Endometrial microvascular endothelial cells (primary cell): Measurements from ENCODE around the gene SMIM22. TPM values are rescaled to one million over a fixed set of nuclear protein-coding genes. Genes with fewer than 3 reads are reported as not detected.
"Not testable (repeated sequence)": the region's sequence is repeated elsewhere in the genome, so short reads cannot be mapped to it uniquely, and the experiment has no call there.

Experiments
- in situ Hi-C: cut with HindIII; loops from 2 replicates; pipeline ENCODE4 v1.10.0; 2017; ENCODE audit warnings: low sequenced_read_pairs, low pct_unique_long_range_greater_than_20kb; ENCODE audit errors: inconsistent ontology term
- total RNA-seq: library from RNA; depleted of rRNA; stranded (reverse); fragments of >200 nt; gene quantifications from one replicate; pipeline ENCODE4 v1.2.3, GENCODE V29; 2015; ENCODE audit errors: inconsistent ontology term

SMIM22 gene
- total RNA-seq, 1 donor from 2014 or later: not detected

- in situ Hi-C loops: no loop called here
Observed at GRCh38 chr16:4767872-4768548, 27.2 kb upstream of the SMIM22 start.

GRCh38 chr16:4768549-4769305 lies 26.4 kb upstream of the SMIM22 start:
- in situ Hi-C loops: no loop called here

GRCh38 chr16:4769306-4769638 lies 25.9 kb upstream of the SMIM22 start:
- in situ Hi-C loops: no loop called here

DNA sequence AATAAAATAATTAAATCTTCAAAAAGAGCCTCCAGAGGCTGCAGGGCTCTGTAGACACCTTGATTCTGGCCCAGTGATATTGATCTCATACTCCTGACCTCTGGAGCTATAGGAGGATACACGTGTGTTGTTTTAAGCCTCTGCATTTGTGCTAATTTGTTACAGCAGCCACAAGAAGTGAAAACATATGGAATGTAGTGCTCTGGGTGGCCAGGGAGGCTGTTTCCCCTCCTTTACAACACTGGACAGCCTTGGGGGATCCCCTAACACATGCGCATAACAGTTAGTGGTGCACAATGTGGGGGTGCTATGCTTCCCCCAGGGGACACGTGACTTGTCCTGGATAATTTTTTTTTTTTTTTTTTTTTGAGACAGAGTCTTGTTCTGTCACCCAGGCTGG lies 23.5 kb upstream of the SMIM22 start:
- in situ Hi-C loops: no loop called here

- in situ Hi-C loops: no loop called here
Observed at GRCh38 chr16:4772351-4772750, 22.8 kb upstream of the SMIM22 start.

DNA sequence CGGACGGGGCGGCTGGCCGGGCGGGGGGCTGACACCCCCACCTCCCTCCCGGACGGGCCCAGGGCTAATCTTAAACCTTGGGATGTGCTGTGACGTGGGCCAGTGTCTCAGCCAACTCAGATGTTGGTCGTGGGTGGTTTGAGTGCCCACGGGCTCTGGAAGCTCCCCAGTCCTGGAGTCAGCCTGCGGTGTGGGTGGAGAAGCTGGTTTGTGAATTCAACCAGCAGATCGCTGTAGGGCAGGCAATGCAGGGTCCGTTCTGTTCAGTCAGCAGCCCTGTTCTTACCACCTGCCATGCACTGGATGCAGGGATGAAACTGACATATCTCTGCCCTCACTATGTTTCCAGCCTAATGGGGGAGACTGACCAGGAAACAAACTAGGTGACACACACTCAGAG lies 20.2 kb upstream of the SMIM22 start:
- in situ Hi-C loops: no loop called here

DNA sequence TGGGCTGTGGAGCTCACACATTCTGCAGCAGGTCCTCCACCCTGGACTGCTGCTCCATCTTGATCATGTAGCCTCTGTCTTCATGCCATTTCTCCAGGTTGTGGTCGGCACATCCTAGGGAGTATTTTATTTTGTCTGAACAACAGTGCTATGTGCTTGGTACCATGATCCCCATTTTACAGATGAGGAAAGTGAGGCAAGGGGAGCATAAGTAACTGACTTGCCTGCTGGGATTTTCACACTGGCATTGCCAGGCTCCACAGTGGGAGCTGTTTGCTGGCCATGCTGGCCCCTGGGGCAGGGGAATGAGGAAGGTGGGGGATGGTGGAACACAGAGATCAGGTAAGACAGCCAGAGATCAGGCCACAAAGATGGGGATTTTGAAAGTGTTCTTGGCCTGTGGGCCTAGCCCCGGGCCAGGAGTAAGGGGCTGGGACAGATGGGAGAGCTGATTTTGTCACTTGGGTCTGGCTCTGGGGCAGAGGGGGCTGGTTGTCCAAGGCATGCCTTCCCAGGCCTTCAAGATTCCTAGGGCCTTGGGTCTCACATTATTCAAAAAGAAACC lies 18.9 kb upstream of the SMIM22 start:
- in situ Hi-C loops: no loop called here

DNA sequence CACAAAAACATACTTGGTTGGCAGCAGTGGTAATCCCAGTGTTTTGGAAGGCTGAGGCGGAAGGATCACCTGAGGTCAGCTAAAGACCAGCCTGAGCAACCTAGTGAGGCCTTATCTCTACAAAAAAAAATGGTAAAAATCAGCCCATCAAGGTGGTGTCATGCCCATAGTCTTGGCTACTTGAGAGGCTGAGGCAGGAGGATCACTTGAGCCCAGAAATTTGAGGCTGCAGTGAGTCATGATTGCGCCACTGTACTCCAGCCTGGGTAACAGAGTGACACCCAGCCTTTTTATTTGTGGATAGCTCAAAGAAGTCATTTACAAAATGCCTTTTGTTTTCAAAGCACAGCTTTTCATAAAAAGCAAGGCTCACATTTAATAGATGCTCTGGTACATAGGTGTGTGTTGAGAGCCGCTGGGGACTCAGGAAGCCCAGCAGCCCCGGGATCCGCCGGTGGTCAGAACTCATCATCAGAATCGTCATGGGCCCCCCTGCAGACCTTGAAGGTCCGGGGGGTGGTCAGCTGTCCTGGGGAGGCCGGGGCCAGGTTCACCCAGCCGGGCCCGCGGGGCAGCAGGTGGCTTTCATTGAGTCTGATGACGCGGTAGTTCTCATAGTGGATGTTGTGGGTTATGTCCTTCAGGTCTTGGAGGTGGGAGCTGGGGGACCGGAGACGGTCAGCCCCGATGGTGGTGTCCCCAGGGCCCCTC lies 17.7 kb upstream of the SMIM22 start:
- in situ Hi-C loops: no loop called here

- in situ Hi-C loops: no loop called here
Observed at GRCh38 chr16:4778050-4778392, 17.1 kb upstream of the SMIM22 start.

DNA sequence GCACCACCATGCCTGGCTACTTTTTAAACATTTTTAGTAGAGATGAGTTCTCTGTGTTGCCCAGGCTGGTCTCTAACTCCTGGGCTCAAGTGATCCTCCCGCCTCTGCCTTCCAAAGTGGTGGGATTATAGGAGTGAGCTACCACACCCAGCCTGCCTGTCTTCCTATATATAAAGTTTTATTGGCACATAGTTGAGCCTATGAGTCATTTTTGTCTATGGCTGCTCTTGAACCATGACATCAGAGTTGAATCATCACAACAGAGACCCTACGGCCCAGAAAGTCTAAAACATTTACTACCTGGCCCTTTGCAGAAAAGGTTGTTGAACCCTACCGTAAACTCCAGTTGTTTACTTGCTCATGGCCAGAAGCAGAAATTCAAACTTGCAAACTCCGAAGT lies 14.9 kb upstream of the SMIM22 start:
- in situ Hi-C loops: no loop called here

GRCh38 chr16:4783251-4783950 lies 11.8 kb upstream of the SMIM22 start:
- in situ Hi-C loops: no loop called here

- in situ Hi-C loops: no loop called here
Observed at GRCh38 chr16:4783951-4784336, 11.2 kb upstream of the SMIM22 start.

GRCh38 chr16:4784444-4784987 lies 10.7 kb upstream of the SMIM22 start:
- in situ Hi-C loops: not testable (repeated sequence)

DNA sequence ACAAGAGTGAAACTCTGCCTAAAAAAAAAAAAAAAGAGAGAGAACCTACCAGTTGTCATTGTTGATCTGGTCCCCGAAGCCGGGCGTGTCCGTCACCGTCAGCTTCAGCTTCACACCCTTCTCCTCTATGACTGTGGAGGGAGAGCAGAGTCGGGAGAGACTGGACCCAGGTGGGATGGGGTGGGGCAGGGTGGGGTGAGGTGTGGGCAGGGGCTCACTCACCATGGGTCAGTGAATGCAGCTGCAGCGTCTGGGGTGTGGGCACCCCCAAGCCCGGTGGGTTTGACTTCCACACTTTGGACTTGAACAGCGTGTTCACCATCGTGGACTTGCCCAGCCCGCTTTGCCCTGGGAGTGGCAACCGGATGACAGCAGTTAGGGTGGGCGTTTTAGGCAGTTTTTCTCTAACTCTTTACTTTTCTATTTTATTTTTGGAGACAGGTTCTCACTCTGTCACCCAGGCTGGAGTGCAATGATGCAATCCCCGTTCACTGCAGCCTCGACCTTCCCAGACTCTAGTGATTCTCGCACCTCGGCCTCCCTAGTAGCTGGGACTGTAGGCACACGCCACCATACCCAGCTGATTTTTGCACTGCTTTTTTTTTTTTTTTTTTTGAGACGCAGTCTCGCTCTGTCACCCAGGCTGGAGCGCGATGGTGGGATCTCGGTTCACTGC lies 9.3 kb upstream of the SMIM22 start:
- in situ Hi-C loops: no loop called here

DNA sequence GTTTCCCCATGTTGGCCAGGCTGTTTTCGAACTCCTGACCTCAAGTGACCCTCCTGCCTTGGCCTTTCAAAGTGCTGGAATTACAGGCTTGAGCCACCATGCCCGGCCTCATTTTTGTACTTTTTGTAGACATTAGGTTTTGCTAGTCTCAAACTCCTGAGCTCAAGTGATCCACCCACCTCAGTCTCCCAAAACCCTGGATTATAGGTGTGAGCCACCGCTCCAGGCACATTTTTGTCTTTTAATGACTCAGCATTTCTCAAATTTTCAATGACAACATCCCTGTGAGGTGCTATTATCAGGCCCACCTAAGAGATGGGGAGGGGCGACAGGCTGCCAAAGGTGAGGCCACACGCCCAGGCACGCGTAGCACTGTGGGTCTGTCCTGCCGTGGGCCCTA lies 8.1 kb upstream of the SMIM22 start:
- in situ Hi-C loops: no loop called here

- in situ Hi-C loops: no loop called here
Observed at GRCh38 chr16:4787627-4788482, 7.3 kb upstream of the SMIM22 start, which contains the start of gene SEPTIN12. Gene SEPTIN12, minus strand, starts transcription at chr16:4788345. Its CDS starts 700 bp downstream, at chr16:4787645.

DNA sequence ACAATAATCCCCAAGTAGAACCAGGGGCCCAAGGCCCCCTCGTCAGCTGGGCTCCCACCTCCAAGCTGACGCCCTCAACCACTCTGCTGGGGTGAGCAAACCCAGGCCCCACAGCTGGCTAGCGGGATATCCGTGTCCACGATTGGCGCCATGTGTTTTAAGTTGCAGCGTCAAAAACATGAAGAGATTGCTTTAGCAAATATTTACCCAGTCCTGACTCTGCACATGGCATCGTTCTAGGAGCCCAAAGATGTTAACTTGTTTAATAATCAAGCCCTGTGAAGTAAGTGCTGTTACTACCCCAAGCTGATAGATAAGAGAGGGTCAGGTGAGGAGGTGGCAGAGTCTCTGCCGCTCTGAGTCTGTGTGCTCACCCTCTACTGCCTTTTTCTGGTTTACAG lies 6.7 kb upstream of the SMIM22 start:
- in situ Hi-C loops: no loop called here

DNA sequence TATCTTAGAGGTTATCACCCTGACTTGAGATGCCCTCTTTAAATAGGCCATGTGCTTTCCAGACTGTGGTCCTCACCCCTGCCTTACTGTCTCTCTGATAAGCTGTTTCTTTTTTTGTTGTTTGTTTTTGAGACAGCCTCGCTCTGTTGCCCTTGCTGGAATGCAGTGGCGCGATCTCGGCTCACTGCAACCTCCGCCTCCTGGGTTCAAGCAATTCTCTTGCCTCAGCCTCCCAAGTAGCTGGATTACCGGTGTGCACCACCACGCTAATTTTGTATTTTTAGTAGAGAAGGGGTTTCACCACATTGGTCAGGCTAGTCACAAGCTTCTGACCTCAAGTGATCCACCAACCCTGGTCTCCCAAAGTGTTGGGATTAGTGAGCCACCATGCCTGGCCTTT lies 6.3 kb upstream of the SMIM22 start:
- in situ Hi-C loops: no loop called here
